Lung (tissue), 12 donors: ENCODE measurements around the gene TRIM2. TPM values are rescaled to one million over a fixed set of nuclear protein-coding genes. Genes with fewer than 3 reads are reported as not detected.

Experiments used
- ATAC-seq: fragments of 200-7000 bp; cut with Tn5 transposase; one replicate; pipeline ENCODE4 v1.9.1; 2020; ENCODE audit warnings: moderate number of reproducible peaks; ENCODE audit not compliant: insufficient read depth, low FRiP score
- DNase-seq, 3 donors: peaks; one replicate each; pipeline ENCODE4 v3.0.0-alpha.2; 2013 to 2017
- H3K27ac ChIP-seq, 2 donors: one replicate each; pipeline ENCODE4 v1.5.1; 2013; ENCODE audit warnings: mild to moderate bottlenecking in 2 of 2, moderate library complexity in 2 of 2, control low read depth in 1 of 2, inconsistent platforms in 1 of 2, low read depth in 1 of 2, low read length in 1 of 2
- H3K27me3 ChIP-seq, 3 donors: one replicate each; pipeline ENCODE4 v1.5.1; 2013; ENCODE audit warnings: low read length in 2 of 3; ENCODE audit not compliant: control insufficient read depth in 3 of 3, insufficient read depth in 3 of 3
- H3K36me3 ChIP-seq, 4 donors: one replicate each; pipeline ENCODE4 v1.5.1; 2013; ENCODE audit warnings: low read length in 4 of 4, mild to moderate bottlenecking in 1 of 4, moderate library complexity in 1 of 4; ENCODE audit not compliant: control insufficient read depth in 4 of 4, insufficient read depth in 4 of 4
- H3K4me1 ChIP-seq, 5 donors: one replicate each; pipeline ENCODE4 v1.5.1; 2013; ENCODE audit warnings: low read length in 5 of 5, mild to moderate bottlenecking in 2 of 5, moderate library complexity in 1 of 5; ENCODE audit not compliant: control insufficient read depth in 5 of 5, insufficient read depth in 5 of 5
- H3K4me3 ChIP-seq: one replicate; pipeline ENCODE4 v1.5.1; 2013; ENCODE audit warnings: mild to moderate bottlenecking, control low read depth, moderate library complexity
- H3K9ac ChIP-seq, 2 donors: one replicate each; pipeline ENCODE4 v1.5.1; 2013; ENCODE audit warnings: low read length in 2 of 2, control low read depth in 1 of 2; ENCODE audit not compliant: insufficient read depth in 1 of 2
- H3K9me3 ChIP-seq, 4 donors: one replicate each; pipeline ENCODE4 v1.5.1; 2013; ENCODE audit warnings: low read length in 3 of 4, mild to moderate bottlenecking in 1 of 4, moderate library complexity in 1 of 4; ENCODE audit not compliant: control insufficient read depth in 4 of 4, insufficient read depth in 3 of 4
- WGBS, 2 donors: extraction: QIAGEN DNeasy Blood & Tissue Kit; methylation state at CpG; one replicate each; pipeline ENCODE4 v1.1.7; 2013; 5-methylcytosine and 5-hydroxymethylcytosine counted together
- polyA plus RNA-seq, 2 donors: library from polyadenylated mRNA; stranded (reverse); fragments of 200-250 nt; gene quantifications; one replicate each; pipeline ENCODE4 v1.2.1, GENCODE V29; 2013
- total RNA-seq, 2 donors: library from RNA; depleted of rRNA in 1 of 2; stranded (reverse); fragments of >200 nt in 1 of 2; gene quantifications; one replicate each; pipeline ENCODE4 v1.2.1, GENCODE V29; 2014 to 2021
- TF ChIP-seq, protein P1 (sequence below): IDR thresholded peaks from 2 replicates; pipeline ENCODE4 v1.5.1; 2012; ENCODE audit warnings: mild to moderate bottlenecking; ENCODE audit errors: control extremely low read depth, extremely low read depth
- donor health status: control.
- donor health status: control.
- donor health status: Bipolar disorder and iron deficiency.
- donor health status: healthy.
- donor health status: DM: yes; HTN: yes; CAD: no.

The TRIM2 gene
- total and polyA plus RNA-seq, 4 donors, result 9.1 to 74.0 (median 38.1) TPM

DNA sequence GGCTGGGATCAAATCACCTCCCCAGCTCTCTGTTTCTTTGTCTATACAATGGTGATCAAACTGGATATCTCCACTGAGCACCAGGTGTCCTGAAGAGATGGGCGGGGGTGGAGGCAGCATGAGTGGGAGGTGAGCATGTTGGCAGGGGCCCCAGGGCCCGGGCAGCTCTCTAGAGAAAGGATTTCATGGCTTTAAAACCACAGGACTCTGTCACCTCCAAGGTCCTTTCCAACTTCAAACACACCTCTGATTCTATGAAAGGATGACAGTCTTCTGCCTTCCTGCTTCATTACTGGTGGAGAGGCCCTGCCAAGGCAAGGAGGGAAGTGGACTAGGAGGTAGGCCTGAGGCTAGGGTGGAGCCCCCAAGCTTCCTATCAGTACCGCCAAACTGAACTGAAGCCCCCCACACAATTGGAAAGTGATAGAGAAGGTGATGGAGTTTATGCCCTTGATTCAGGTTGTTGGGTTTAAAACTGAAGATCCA is 38.6 kb downstream of the TRIM2 start:
- DNase-seq (no peak), ATAC-seq (no peak)
- H3K4me1 ChIP-seq, result peaks cover 6 to 16% (median 10%) of the 10 kb centered on the region in 5 donors
- peaks cover 0 to 6% (median 1%) of the 10 kb centered on the region in 4 donors for H3K36me3 ChIP-seq
- no peaks in the 10 kb centered on the region for H3K27me3 ChIP-seq
- H3K4me3 ChIP-seq, result no peak overlapping the region
- H3K9me3 ChIP-seq, result no peaks in the 10 kb centered on the region
- 74 to 85% methylated on average over 3 of the region's 3 CpGs for WGBS, 2 donors
- no peak overlapping the region for H3K27ac ChIP-seq
- TF ChIP-seq, protein P1, sequence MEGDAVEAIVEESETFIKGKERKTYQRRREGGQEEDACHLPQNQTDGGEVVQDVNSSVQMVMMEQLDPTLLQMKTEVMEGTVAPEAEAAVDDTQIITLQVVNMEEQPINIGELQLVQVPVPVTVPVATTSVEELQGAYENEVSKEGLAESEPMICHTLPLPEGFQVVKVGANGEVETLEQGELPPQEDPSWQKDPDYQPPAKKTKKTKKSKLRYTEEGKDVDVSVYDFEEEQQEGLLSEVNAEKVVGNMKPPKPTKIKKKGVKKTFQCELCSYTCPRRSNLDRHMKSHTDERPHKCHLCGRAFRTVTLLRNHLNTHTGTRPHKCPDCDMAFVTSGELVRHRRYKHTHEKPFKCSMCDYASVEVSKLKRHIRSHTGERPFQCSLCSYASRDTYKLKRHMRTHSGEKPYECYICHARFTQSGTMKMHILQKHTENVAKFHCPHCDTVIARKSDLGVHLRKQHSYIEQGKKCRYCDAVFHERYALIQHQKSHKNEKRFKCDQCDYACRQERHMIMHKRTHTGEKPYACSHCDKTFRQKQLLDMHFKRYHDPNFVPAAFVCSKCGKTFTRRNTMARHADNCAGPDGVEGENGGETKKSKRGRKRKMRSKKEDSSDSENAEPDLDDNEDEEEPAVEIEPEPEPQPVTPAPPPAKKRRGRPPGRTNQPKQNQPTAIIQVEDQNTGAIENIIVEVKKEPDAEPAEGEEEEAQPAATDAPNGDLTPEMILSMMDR, result no peak
- H3K9ac ChIP-seq, result no peak overlapping the region

DNA sequence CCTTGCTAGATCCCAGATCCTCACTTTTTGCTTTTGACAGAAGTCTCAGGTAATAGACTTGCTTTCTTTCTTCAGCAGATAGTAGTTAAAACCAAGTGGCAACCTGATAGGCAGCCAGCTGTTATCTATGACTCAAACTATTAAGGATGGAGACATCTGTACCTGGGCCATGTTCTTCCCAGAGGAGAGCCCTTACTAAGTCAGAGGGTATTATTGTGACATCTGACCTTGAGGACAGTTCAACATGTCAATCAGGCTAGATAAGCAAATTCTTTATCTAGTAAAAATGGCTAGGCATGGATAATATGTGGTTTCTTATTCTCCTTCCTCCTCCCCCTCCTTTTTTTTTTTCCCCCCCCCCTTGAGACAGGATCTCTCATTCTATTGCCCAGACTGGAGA is 39.2 kb downstream of the TRIM2 start:
- ATAC-seq (no peak), DNase-seq (no peak)
- Histone ChIP-seq H3K27me3 (no peaks in the 10 kb centered on the region), H3K4me3 (no peak overlapping the region), H3K9me3 (no peaks in the 10 kb centered on the region), H3K36me3 (peaks cover 0 to 3% (median 1%) of the 10 kb centered on the region in 4 donors), H3K4me1 (peaks cover 9 to 18% (median 12%) of the 10 kb centered on the region in 5 donors), H3K9ac (no peak overlapping the region), H3K27ac (no peak overlapping the region)
- TF ChIP-seq, protein P1, result no peak

DNA sequence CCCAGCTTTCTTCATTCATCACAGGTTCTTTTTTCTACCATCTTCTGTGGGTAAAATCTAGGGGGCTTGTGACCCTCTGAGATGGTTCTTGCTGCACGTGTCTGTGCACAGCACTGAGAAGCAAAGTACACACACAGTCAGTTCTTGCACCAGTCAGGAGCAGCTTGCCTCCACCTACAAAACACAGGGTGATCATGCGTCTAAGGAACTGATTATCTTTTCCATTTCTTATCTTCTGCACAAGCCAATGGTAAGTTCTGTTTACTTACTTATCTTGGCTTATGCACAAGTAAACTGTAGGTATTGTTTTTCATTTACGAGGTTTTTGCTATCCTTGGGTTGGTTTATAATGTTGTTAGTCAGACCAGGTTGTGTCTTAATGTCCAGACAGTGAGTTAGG is 40.7 kb downstream of the TRIM2 start:
- no peak overlapping the region for H3K9ac ChIP-seq
- TF ChIP-seq, protein P1, result no peak

DNA sequence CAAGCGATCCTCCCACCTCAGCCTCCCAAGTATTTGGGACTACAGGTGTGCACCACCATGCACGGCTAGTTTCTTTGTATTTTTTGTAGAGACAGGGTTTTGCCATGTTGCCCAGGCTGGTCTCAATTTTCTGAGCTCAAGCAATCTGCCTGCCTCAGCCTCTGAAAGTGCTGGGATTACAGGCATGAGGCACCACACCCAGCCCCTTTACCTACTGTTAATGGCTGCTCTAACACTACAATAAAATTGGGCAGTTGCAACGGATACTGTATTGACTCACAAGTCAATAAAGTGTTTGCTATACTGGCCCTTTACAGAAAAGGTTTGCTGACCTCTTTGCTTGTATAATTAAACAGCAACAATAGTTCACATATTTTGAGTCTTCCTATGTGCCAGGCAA is 41.5 kb downstream of the TRIM2 start:
- H3K4me3 ChIP-seq, result no peak overlapping the region
- H3K27me3 ChIP-seq, result no peaks in the 10 kb centered on the region
- H3K36me3 ChIP-seq, result peaks cover 0 to 2% (median 0%) of the 10 kb centered on the region in 4 donors
- H3K27ac ChIP-seq, result no peak overlapping the region
- 90 to 96% methylated on average over 3 of the region's 3 CpGs for WGBS, 2 donors
- TF ChIP-seq, protein P1, result no peak
- ATAC-seq (no peak), DNase-seq (no peak)
- H3K9ac ChIP-seq, result no peak overlapping the region
- peaks cover 11 to 38% (median 17%) of the 10 kb centered on the region in 5 donors for H3K4me1 ChIP-seq
- H3K9me3 ChIP-seq, result no peaks in the 10 kb centered on the region

More for the DNA sequence above, 40.7 kb downstream of the TRIM2 start:
- WGBS, 2 donors, result 81 to 87% methylated on average over 3 of the region's 3 CpGs
- H3K27me3 ChIP-seq, result no peaks in the 10 kb centered on the region
- H3K27ac ChIP-seq, result no peak overlapping the region
- no peak overlapping the region for H3K4me3 ChIP-seq
- ATAC-seq, result no peak
- H3K36me3 ChIP-seq, result peaks cover 0 to 2% (median under 1%) of the 10 kb centered on the region in 4 donors
- no peak for DNase-seq
- H3K4me1 ChIP-seq, result peaks cover 11 to 31% (median 14%) of the 10 kb centered on the region in 5 donors
- H3K9me3 ChIP-seq, result no peaks in the 10 kb centered on the region
